ENCODE results near the gene D2HGDH.
"Not testable (repeated sequence)": the region's sequence is repeated elsewhere in the genome, so short reads cannot be mapped to it uniquely, and the experiment has no call there.

The D2HGDH gene

DNA sequence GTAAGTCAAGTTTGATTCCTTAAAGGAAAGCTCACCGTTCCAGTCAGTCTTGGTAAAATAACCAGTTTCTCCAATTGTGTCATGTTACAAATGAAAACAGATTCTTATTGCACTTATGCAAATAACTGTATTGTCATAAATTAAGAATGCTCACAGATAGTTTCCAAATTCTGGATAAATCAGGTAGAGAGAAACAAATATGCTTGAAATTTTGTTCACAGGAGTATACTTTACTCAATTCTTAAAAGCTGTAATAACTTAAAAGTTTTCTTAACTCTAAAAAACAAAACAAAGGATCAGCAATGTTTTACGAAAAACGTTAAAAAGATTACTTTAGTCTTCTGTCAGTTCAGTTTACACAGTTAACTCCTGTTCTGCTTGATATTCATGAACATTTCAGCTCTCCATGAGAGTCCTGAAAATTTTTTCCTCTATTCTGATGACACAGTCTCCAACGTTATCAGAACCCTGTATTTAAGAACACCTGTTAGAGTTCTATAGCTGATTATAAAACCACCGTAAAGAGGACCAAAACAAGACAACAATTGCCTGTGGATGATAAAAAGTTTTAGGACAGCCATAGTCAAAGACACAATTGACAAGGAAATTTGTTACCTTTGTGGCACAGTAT is 46.6 kb downstream of the D2HGDH start:
- DNase-seq (ENCODE audit: low spot score), result no peak
- Histone ChIP-seq H3K27me3 (ENCODE audit: insufficient read depth, poor library complexity, severe bottlenecking) (no peaks in the 10 kb centered on the region), H3K4me1 (ENCODE audit: insufficient read depth, poor library complexity, severe bottlenecking) (no peaks in the 10 kb centered on the region), H3K36me3 (ENCODE audit: low read depth) (no peaks in the 10 kb centered on the region), H3K27ac (ENCODE audit: poor library complexity, severe bottlenecking) (no peak overlapping the region), H3K4me3 (ENCODE audit: severe bottlenecking) (no peak overlapping the region), H3K9me3 (ENCODE audit: severe bottlenecking) (peaks cover 5% of the 10 kb centered on the region)
- TF ChIP-seq, protein P1, sequence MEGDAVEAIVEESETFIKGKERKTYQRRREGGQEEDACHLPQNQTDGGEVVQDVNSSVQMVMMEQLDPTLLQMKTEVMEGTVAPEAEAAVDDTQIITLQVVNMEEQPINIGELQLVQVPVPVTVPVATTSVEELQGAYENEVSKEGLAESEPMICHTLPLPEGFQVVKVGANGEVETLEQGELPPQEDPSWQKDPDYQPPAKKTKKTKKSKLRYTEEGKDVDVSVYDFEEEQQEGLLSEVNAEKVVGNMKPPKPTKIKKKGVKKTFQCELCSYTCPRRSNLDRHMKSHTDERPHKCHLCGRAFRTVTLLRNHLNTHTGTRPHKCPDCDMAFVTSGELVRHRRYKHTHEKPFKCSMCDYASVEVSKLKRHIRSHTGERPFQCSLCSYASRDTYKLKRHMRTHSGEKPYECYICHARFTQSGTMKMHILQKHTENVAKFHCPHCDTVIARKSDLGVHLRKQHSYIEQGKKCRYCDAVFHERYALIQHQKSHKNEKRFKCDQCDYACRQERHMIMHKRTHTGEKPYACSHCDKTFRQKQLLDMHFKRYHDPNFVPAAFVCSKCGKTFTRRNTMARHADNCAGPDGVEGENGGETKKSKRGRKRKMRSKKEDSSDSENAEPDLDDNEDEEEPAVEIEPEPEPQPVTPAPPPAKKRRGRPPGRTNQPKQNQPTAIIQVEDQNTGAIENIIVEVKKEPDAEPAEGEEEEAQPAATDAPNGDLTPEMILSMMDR (IDR thresholded peaks at IDR 0.05; ENCODE audit: poor library complexity, severe bottlenecking), result no peak
- ATAC-seq (ENCODE audit: low read depth), result no peak

DNA sequence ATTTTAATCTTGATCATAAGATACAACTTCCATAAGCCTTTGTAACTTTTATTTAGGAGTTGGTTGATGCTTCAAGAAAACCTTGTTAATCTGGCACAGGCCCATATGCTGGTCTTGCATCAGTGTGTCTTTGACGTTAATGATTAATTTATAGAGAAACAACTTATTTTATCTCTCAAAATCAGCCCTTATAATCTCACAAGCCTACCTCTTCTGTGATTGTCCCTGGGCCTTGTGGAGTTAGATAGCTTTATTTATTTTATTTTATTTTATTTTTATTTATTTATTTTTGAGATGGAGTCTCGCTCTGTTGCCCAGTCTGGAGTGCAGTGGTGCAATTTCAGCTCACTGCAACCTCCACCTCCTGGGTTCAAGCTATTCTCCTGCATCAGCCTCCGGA is 47.6 kb downstream of the D2HGDH start:
- not testable (repeated sequence) for ATAC-seq (ENCODE audit: low read depth); H3K4me3 ChIP-seq (ENCODE audit: severe bottlenecking); H3K27ac ChIP-seq (ENCODE audit: poor library complexity, severe bottlenecking); DNase-seq (ENCODE audit: low spot score); H3K36me3 ChIP-seq (ENCODE audit: low read depth); H3K9me3 ChIP-seq (ENCODE audit: severe bottlenecking); H3K27me3 ChIP-seq (ENCODE audit: insufficient read depth, poor library complexity, severe bottlenecking); H3K4me1 ChIP-seq (ENCODE audit: insufficient read depth, poor library complexity, severe bottlenecking)

GRCh38 chr2:241788135-241788534 is 53.7 kb downstream of the D2HGDH start:
- no peak for DNase-seq (ENCODE audit: low spot score)
- H3K9me3 ChIP-seq (ENCODE audit: severe bottlenecking), result peaks cover 2% of the 10 kb centered on the region
- H3K4me1 ChIP-seq (ENCODE audit: insufficient read depth, poor library complexity, severe bottlenecking), result no peaks in the 10 kb centered on the region
- H3K27ac ChIP-seq (ENCODE audit: poor library complexity, severe bottlenecking), result no peak overlapping the region
- H3K27me3 ChIP-seq (ENCODE audit: insufficient read depth, poor library complexity, severe bottlenecking), result no peaks in the 10 kb centered on the region
- ATAC-seq (ENCODE audit: low read depth), result no peak
- no peaks in the 10 kb centered on the region for H3K36me3 ChIP-seq (ENCODE audit: low read depth)
- TF ChIP-seq, protein P1 (IDR thresholded peaks at IDR 0.05; ENCODE audit: poor library complexity, severe bottlenecking), result no peak
- no peak overlapping the region for H3K4me3 ChIP-seq (ENCODE audit: severe bottlenecking)

GRCh38 chr2:241788572-241788971 is 54.1 kb downstream of the D2HGDH start:
- H3K4me3 ChIP-seq (ENCODE audit: severe bottlenecking), result no peak overlapping the region
- no peaks in the 10 kb centered on the region for H3K36me3 ChIP-seq (ENCODE audit: low read depth)
- TF ChIP-seq, protein P1 (IDR thresholded peaks at IDR 0.05; ENCODE audit: poor library complexity, severe bottlenecking), result no peak
- H3K27me3 ChIP-seq (ENCODE audit: insufficient read depth, poor library complexity, severe bottlenecking), result no peaks in the 10 kb centered on the region
- H3K9me3 ChIP-seq (ENCODE audit: severe bottlenecking), result peaks cover 2% of the 10 kb centered on the region
- no peak overlapping the region for H3K27ac ChIP-seq (ENCODE audit: poor library complexity, severe bottlenecking)
- DNase-seq (ENCODE audit: low spot score) (no peak), ATAC-seq (ENCODE audit: low read depth) (no peak)
- H3K4me1 ChIP-seq (ENCODE audit: insufficient read depth, poor library complexity, severe bottlenecking), result no peaks in the 10 kb centered on the region

DNA sequence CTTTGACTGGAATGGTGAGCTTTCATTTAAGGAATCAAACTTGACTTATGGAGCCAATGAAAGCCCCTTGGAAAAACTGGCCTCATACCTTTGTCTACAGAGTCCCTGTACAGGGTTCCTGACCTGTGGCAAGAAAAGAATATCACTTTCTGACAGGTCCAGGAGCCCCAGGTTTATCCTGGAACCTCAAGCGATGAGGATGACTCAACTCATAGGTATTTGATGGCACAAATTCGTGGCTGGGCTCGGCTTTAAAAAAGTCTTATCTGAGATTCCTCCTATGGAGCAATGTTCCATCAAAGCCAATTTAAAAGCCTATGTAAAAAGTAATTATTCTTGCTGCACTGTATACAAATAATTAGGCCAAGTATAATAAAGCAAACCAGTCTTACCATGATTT is 57.0 kb downstream of the D2HGDH start:
- H3K27me3 ChIP-seq (ENCODE audit: insufficient read depth, poor library complexity, severe bottlenecking); DNase-seq (ENCODE audit: low spot score); H3K9me3 ChIP-seq (ENCODE audit: severe bottlenecking); H3K4me3 ChIP-seq (ENCODE audit: severe bottlenecking); ATAC-seq (ENCODE audit: low read depth); H3K4me1 ChIP-seq (ENCODE audit: insufficient read depth, poor library complexity, severe bottlenecking); H3K36me3 ChIP-seq (ENCODE audit: low read depth); H3K27ac ChIP-seq (ENCODE audit: poor library complexity, severe bottlenecking): not testable (repeated sequence)

- H3K36me3 ChIP-seq (ENCODE audit: low read depth), result no peaks in the 10 kb centered on the region
- no peak for DNase-seq (ENCODE audit: low spot score)
- H3K27me3 ChIP-seq (ENCODE audit: insufficient read depth, poor library complexity, severe bottlenecking), result no peaks in the 10 kb centered on the region
- H3K9me3 ChIP-seq (ENCODE audit: severe bottlenecking), result peaks cover 2% of the 10 kb centered on the region
- H3K4me3 ChIP-seq (ENCODE audit: severe bottlenecking), result no peak overlapping the region
- no peaks in the 10 kb centered on the region for H3K4me1 ChIP-seq (ENCODE audit: insufficient read depth, poor library complexity, severe bottlenecking)
- TF ChIP-seq, protein P1 (IDR thresholded peaks at IDR 0.05; ENCODE audit: poor library complexity, severe bottlenecking), result no peak
- no peak for ATAC-seq (ENCODE audit: low read depth)
- no peak overlapping the region for H3K27ac ChIP-seq (ENCODE audit: poor library complexity, severe bottlenecking)
Observed at GRCh38 chr2:241793385-241793784, 59.0 kb downstream of the D2HGDH start.

Measured in RWPE2 (cell line).